Mucosa of stomach (tissue), 1 donor: ENCODE results near the gene HSPB7.
"Not testable (repeated sequence)": the region's sequence is repeated elsewhere in the genome, so short reads cannot be mapped to it uniquely, and the experiment has no call there.

Experiments
- H3K27me3 ChIP-seq: one replicate; pipeline ENCODE4 v1.7.0; 2013; ENCODE audit warnings: mild to moderate bottlenecking, low read length; ENCODE audit not compliant: control insufficient read depth, insufficient read depth
- H3K36me3 ChIP-seq: one replicate; pipeline ENCODE4 v1.7.0; 2013; ENCODE audit warnings: low read length; ENCODE audit not compliant: control insufficient read depth, insufficient read depth
- H3K4me1 ChIP-seq: one replicate; pipeline ENCODE4 v1.7.0; 2013; ENCODE audit warnings: mild to moderate bottlenecking, low read length; ENCODE audit not compliant: control insufficient read depth, insufficient read depth
- H3K4me3 ChIP-seq: one replicate; pipeline ENCODE4 v1.7.0; 2013; ENCODE audit warnings: low read length
- H3K9ac ChIP-seq: one replicate; pipeline ENCODE4 v1.7.0; 2013; ENCODE audit warnings: mild to moderate bottlenecking, low read length, moderate library complexity
- H3K9me3 ChIP-seq: one replicate; pipeline ENCODE4 v1.7.0; 2013; ENCODE audit warnings: mild to moderate bottlenecking, low read length, moderate library complexity; ENCODE audit not compliant: control insufficient read depth
- donor health status: Pancreatic carcinoma.

The HSPB7 gene

GRCh38 chr1:16028237-16029002, 10.6 kb upstream of the HSPB7 start:
- Histone ChIP-seq H3K9me3 (no peaks in the 10 kb centered on the region), H3K4me1 (peaks cover 12% of the 10 kb centered on the region), H3K9ac (no peak overlapping the region), H3K4me3 (no peak overlapping the region), H3K36me3 (no peaks in the 10 kb centered on the region), H3K27me3 (peaks cover 20% of the 10 kb centered on the region)

GRCh38 chr1:16026723-16027484, 9.1 kb upstream of the HSPB7 start:
- H3K4me1 ChIP-seq, result peaks cover 7% of the 10 kb centered on the region
- no peak overlapping the region for H3K9ac ChIP-seq
- H3K27me3 ChIP-seq, result peaks cover 25% of the 10 kb centered on the region
- H3K36me3 ChIP-seq, result no peaks in the 10 kb centered on the region
- H3K9me3 ChIP-seq, result no peaks in the 10 kb centered on the region
- no peak overlapping the region for H3K4me3 ChIP-seq

- H3K36me3 ChIP-seq, H3K4me3 ChIP-seq, H3K4me1 ChIP-seq, H3K9ac ChIP-seq, H3K9me3 ChIP-seq: not testable (repeated sequence)
- H3K27me3 ChIP-seq, result peaks cover 25% of the 10 kb centered on the region
Observed at GRCh38 chr1:16026302-16026701, 8.5 kb upstream of the HSPB7 start.

GRCh38 chr1:16023050-16023653, 5.3 kb upstream of the HSPB7 start:
- H3K9me3 ChIP-seq, result no peaks in the 10 kb centered on the region
- H3K4me1 ChIP-seq, result peaks cover 11% of the 10 kb centered on the region
- peaks cover 24% of the 10 kb centered on the region for H3K27me3 ChIP-seq
- no peak overlapping the region for H3K4me3 ChIP-seq
- no peaks in the 10 kb centered on the region for H3K36me3 ChIP-seq
- no peak overlapping the region for H3K9ac ChIP-seq

- Histone ChIP-seq H3K4me1 (peaks cover 19% of the 10 kb centered on the region), H3K9me3 (no peaks in the 10 kb centered on the region)
Observed at GRCh38 chr1:16022393-16022792, 4.5 kb upstream of the HSPB7 start.

GRCh38 chr1:16021681-16022080, 3.8 kb upstream of the HSPB7 start, which contains the start of gene CLCNKA:
CLCNKA (plus strand) TSS chr1:16022036; CDS start chr1:16022620, 584 bp downstream.
- H3K9me3 ChIP-seq, result no peaks in the 10 kb centered on the region
- no peaks in the 10 kb centered on the region for H3K36me3 ChIP-seq
- peaks cover 12% of the 10 kb centered on the region for H3K27me3 ChIP-seq
- H3K4me1 ChIP-seq, result peaks cover 14% of the 10 kb centered on the region
- H3K9ac ChIP-seq, result no peak within 1 kb of the TSS
- H3K4me3 ChIP-seq, result no peak within 1 kb of the TSS

More at GRCh38 chr1:16022393-16022792, 4.5 kb upstream of the HSPB7 start:
- H3K36me3 ChIP-seq, result no peaks in the 10 kb centered on the region
- H3K27me3 ChIP-seq, result peaks cover 19% of the 10 kb centered on the region
- H3K9ac ChIP-seq, result no peak overlapping the region
- H3K4me3 ChIP-seq, result no peak overlapping the region

GRCh38 chr1:16020878-16021277, 3.0 kb upstream of the HSPB7 start:
- H3K36me3 ChIP-seq, H3K9ac ChIP-seq: not testable (repeated sequence)
- H3K27me3 ChIP-seq, result peaks cover 11% of the 10 kb centered on the region

GRCh38 chr1:16020325-16020724, 2.5 kb upstream of the HSPB7 start:
- Histone ChIP-seq H3K9me3 (no peaks in the 10 kb centered on the region), H3K36me3 (no peaks in the 10 kb centered on the region), H3K4me3 (no peak overlapping the region), H3K4me1 (peaks cover 13% of the 10 kb centered on the region), H3K9ac (no peak overlapping the region), H3K27me3 (peaks cover 11% of the 10 kb centered on the region)

More at GRCh38 chr1:16020878-16021277, 3.0 kb upstream of the HSPB7 start:
- H3K9me3 ChIP-seq, H3K4me3 ChIP-seq: not testable (repeated sequence)
- H3K4me1 ChIP-seq, result peaks cover 13% of the 10 kb centered on the region

- Histone ChIP-seq H3K4me1 (peaks cover 13% of the 10 kb centered on the region), H3K9ac (no peak overlapping the region)
Observed at GRCh38 chr1:16019644-16020277, 1.9 kb upstream of the HSPB7 start.

GRCh38 chr1:16018749-16019643, 1.2 kb upstream of the HSPB7 start:
- no peak overlapping the region for H3K9ac ChIP-seq
- H3K27me3 ChIP-seq, result peaks cover 11% of the 10 kb centered on the region
- no peaks in the 10 kb centered on the region for H3K36me3 ChIP-seq
- H3K4me3 ChIP-seq, result no peak overlapping the region
- no peaks in the 10 kb centered on the region for H3K9me3 ChIP-seq
- H3K4me1 ChIP-seq, result peaks cover 13% of the 10 kb centered on the region

More at GRCh38 chr1:16019644-16020277, 1.9 kb upstream of the HSPB7 start:
- peaks cover 11% of the 10 kb centered on the region for H3K27me3 ChIP-seq
- no peaks in the 10 kb centered on the region for H3K36me3 ChIP-seq
- H3K4me3 ChIP-seq, result no peak overlapping the region
- no peaks in the 10 kb centered on the region for H3K9me3 ChIP-seq

GRCh38 chr1:16018308-16018707, 465 bp upstream of the HSPB7 start:
- Histone ChIP-seq H3K4me1 (peaks cover 17% of the 10 kb centered on the region), H3K36me3 (no peaks in the 10 kb centered on the region), H3K4me3 (no peak overlapping the region), H3K9ac (no peak overlapping the region), H3K27me3 (peaks cover 11% of the 10 kb centered on the region), H3K9me3 (no peaks in the 10 kb centered on the region)
